Aorta (tissue), 5 donors: ENCODE results near the gene TTC39A. TPM values are rescaled to one million over a fixed set of nuclear protein-coding genes. Genes with fewer than 3 reads are reported as not detected.

Experiments used
- ATAC-seq: fragments of 200-7000 bp; cut with Tn5 transposase; one replicate; pipeline ENCODE4 v1.9.1; 2022; ENCODE audit warnings: moderate library complexity; ENCODE audit not compliant: low FRiP score
- DNase-seq, 2 donors: peaks; one replicate each; pipeline ENCODE4 v3.0.0-alpha.2; 2020
- H3K27ac ChIP-seq, 2 donors: one replicate each; pipeline ENCODE4 v1.5.1; 2013; ENCODE audit warnings: low read length in 2 of 2, mild to moderate bottlenecking in 2 of 2, moderate library complexity in 2 of 2, control low read depth in 1 of 2, inconsistent platforms in 1 of 2, low read depth in 1 of 2
- H3K27me3 ChIP-seq, 2 donors: one replicate each; pipeline ENCODE4 v1.6.1; 2013; ENCODE audit warnings: control low read depth in 1 of 2, low read length in 1 of 2, mild to moderate bottlenecking in 1 of 2, moderate library complexity in 1 of 2; ENCODE audit not compliant: insufficient read depth in 2 of 2, control insufficient read depth in 1 of 2
- H3K36me3 ChIP-seq, 2 donors: one replicate each; pipeline ENCODE4 v1.6.1; 2013; ENCODE audit warnings: control low read depth in 1 of 2, low read length in 1 of 2, mild to moderate bottlenecking in 1 of 2; ENCODE audit not compliant: insufficient read depth in 2 of 2, control insufficient read depth in 1 of 2
- H3K4me1 ChIP-seq, 2 donors: one replicate each; pipeline ENCODE4 v1.6.1; 2013; ENCODE audit warnings: low read length in 2 of 2, control low read depth in 1 of 2, mild to moderate bottlenecking in 1 of 2, moderate library complexity in 1 of 2; ENCODE audit not compliant: insufficient read depth in 2 of 2, control insufficient read depth in 1 of 2
- H3K4me3 ChIP-seq, 2 donors: one replicate each; pipeline ENCODE4 v1.5.1; 2013; ENCODE audit warnings: low read length in 2 of 2, control low read depth in 1 of 2, mild to moderate bottlenecking in 1 of 2
- H3K9me3 ChIP-seq: one replicate; pipeline ENCODE4 v1.6.1; 2013; ENCODE audit warnings: mild to moderate bottlenecking, low read length; ENCODE audit not compliant: control insufficient read depth
- WGBS, 2 donors: extraction: QIAGEN DNeasy Blood & Tissue Kit; methylation state at CpG; one replicate each; pipeline ENCODE4 v1.1.7; 2013; 5-methylcytosine and 5-hydroxymethylcytosine counted together
- intact Hi-C, 2 donors: fragments of 100-400 bp; cut with DNase I; formaldehyde crosslinking; loops; one replicate each; pipeline versions ENCODE4 v1.14.2 to v1.15.0; 2022
- polyA plus RNA-seq, 2 donors: library from polyadenylated mRNA; stranded (reverse); fragments of 200-250 nt; gene quantifications; one replicate each; pipeline ENCODE4 v1.2.3, GENCODE V29; 2013
- total RNA-seq, 2 donors: library from RNA; stranded (reverse); fragmentation: NEBNext Ultra II Directional; extraction: Animal tissue kit (Norgen Biotek cat#: 25700); gene quantifications; one replicate each; pipeline ENCODE4 v1.2.1, GENCODE V29; 2021
- donor health status: healthy with polysubstance abuse.
- donor health status: Bipolar disorder and iron deficiency.
- donor health status: DM: no; HTN: no; CAD: no.
- donor health status: DM: no; HTN: no; CAD: no.
- donor health status: DM: yes; HTN: yes; CAD: no.

The TTC39A gene
- total and polyA plus RNA-seq, 4 donors = 0.67 to 7.5 (median 2.8) TPM

DNA sequence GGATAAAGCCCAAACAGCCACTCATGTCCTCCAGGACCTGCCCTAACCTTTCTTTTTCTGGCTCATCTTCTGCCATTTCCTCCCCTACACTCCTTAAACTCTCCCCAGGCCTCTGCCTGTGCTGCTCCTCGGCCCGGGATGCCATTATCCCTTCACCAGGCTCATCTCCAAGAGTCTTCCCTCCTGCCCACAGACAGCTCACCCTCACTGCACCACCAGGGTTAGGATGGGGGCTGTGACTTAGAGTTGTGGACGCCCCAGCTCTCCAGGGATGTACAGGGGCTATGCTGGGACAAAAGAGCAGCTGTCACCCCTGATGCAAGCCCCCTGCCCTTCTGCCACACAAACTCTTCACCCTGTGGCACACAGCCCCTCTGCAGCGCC lies 32.0 kb downstream of the TTC39A start:
- Histone ChIP-seq H3K4me3 (no peak overlapping the region), H3K4me1 (no peaks in the 10 kb centered on the region), H3K36me3 (no peaks in the 10 kb centered on the region), H3K27ac (no peak overlapping the region), H3K9me3 (no peaks in the 10 kb centered on the region), H3K27me3 (no peaks in the 10 kb centered on the region)
- intact Hi-C loops = loop anchor here (5.0 to 10.0 kb wide), 3 partner anchors 61 to 106 kb away; partner anchors contain the start of gene RNF11 (in 2 of the 2)
- 93 to 98% methylated on average over 4 of the region's 4 CpGs for WGBS, 2 donors
- DNase-seq = no peak
- no peak for ATAC-seq

DNA sequence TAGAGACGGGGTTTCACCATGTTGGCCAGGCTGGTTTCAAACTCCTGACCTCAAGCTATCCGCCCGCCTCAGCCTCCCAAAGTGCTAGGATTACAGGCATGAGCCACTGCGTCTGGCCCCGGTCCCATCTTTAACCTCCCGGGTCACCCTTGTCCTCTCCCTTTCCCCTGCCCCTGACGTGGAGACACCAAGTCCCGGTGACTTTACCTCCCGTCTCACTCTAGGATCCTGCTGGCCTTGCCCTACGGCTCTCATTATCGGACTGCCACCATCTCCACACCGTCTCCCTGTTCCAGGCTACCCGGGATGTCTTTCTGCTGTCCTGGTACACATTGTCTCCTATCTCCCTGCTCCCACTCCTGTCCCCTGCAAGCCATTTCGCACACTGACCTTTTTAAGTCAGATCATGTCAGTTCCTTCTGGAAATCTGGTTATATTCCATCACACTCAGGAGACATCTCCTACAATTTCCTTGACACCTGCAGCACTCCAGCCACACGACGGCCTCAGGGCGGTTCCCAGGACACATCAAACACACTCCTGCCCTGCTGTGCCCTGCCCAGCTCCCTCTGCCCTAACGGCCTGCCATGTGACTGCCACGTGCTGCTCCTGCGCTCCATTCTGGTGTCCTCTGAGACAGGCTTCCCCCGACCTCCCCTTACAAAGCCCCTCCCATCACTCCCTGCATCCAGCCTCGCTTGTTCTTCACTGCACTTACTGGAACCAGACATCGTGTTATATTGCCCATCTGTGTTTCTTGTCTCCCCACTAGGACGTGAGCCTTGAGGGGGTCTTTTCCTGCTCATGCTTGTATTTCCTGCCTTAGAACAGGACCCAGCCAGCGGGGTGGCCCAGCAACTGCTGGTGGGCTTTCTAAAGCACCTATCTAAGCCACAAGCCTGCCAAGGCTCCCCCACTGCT lies 32.7 kb downstream of the TTC39A start:
- no peaks in the 10 kb centered on the region for H3K4me1 ChIP-seq
- intact Hi-C loops = loop anchor here (2.0 to 10.0 kb wide), 4 partner anchors 60 to 107 kb away; partner anchors contain the start of gene RNF11 (in 2 of the 2)
- 84 to 86% methylated on average over 25 of the region's 25 CpGs for WGBS, 2 donors
- no peaks in the 10 kb centered on the region for H3K9me3 ChIP-seq
- DNase-seq (peak in 1 of 2 donors; percentile 46), ATAC-seq (no peak)
- H3K27ac ChIP-seq = no peak overlapping the region
- H3K36me3 ChIP-seq = no peaks in the 10 kb centered on the region
- no peaks in the 10 kb centered on the region for H3K27me3 ChIP-seq
- no peak overlapping the region for H3K4me3 ChIP-seq

DNA sequence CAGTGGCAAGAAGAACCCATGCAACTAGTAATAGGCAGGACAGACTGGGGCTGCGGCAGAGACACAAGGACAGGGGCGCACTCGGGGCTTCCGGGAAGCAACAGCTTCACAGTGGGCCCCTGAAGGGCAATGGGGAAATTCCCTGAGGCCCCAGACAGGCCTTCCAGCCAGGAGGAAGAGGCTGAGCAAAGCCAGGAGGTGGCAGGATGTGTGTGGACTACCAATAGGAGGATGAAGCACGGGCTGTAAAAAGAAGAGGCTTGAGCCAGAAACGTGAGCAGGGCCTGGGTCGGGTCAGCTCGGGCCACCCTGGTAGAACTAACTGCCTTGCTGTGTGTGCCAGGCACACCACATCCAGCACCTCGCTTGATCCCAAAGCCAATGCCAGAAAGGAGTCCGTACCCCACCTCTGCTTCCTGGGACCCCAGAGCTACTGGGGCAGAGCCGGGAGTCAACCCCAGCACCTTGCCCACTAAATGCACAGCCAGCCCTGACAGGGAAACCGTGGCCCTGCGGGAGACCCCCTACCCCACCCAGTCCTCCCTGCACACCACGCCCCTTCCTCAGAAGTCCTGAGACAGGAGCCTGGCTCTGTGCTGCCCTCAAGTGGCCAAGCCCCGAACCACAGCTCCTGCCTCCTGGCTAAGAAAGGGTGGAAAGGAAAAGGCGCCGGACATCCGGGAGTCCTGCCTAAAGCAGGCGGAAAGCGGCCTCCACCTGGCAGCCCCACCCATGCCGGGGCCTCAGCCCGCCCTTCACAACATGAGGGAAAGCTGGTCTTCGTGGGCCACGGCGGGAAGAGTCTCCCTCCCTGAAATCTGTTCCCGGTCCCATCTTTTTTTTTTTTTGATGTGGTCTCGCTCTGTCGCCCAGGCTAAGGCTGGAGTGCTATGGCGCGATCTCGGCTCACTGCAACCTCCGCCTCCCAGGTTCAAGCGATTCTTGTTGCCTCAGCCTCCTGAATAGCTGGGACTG lies 33.7 kb downstream of the TTC39A start:
- no peak overlapping the region for H3K27ac ChIP-seq
- H3K36me3 ChIP-seq = no peaks in the 10 kb centered on the region
- 11 to 13% methylated on average over 33 of the region's 33 CpGs for WGBS, 2 donors
- DNase-seq (peak; percentile 87 to 95), ATAC-seq (peak; percentile 91)
- intact Hi-C loops = loop anchor here (2.0 to 10.0 kb wide), 4 partner anchors 59 to 106 kb away; partner anchors contain the start of gene RNF11 (in 2 of the 2)
- H3K4me3 ChIP-seq = peak overlapping the region; percentile 14 to 63
- no peaks in the 10 kb centered on the region for H3K4me1 ChIP-seq
- H3K27me3 ChIP-seq = no peaks in the 10 kb centered on the region
- H3K9me3 ChIP-seq = no peaks in the 10 kb centered on the region

DNA sequence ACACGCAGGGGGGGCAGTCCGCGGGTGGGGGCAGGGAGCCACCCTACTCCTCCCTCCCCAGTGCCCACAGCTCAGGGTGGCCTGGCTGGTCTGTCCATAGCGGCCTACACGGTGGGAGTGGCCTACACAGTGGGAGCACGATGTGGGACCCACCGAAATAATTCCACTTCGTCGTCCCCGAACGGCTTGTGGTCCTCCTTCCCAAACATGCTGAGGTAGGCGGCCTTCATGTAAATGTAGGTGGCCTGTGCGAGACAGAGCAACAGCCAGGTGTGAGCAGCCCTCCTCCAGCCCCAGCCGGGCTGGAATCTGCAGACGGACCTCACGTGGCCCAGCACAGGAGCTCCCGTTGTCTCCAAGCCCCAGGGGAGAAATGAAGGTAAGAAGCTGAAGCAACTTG lies 34.4 kb downstream of the TTC39A start:
- no peaks in the 10 kb centered on the region for H3K27me3 ChIP-seq
- no peak overlapping the region for H3K4me3 ChIP-seq
- H3K9me3 ChIP-seq = no peaks in the 10 kb centered on the region
- H3K27ac ChIP-seq = no peak overlapping the region
- H3K4me1 ChIP-seq = no peaks in the 10 kb centered on the region
- WGBS, 2 donors = 91 to 96% methylated on average over 17 of the region's 17 CpGs
- DNase-seq = no peak
- ATAC-seq = no peak
- H3K36me3 ChIP-seq = no peaks in the 10 kb centered on the region
- intact Hi-C loops = loop anchor here (2.0 to 10.0 kb wide), 4 partner anchors 59 to 105 kb away; partner anchors contain the start of gene RNF11 (in 2 of the 2)

DNA sequence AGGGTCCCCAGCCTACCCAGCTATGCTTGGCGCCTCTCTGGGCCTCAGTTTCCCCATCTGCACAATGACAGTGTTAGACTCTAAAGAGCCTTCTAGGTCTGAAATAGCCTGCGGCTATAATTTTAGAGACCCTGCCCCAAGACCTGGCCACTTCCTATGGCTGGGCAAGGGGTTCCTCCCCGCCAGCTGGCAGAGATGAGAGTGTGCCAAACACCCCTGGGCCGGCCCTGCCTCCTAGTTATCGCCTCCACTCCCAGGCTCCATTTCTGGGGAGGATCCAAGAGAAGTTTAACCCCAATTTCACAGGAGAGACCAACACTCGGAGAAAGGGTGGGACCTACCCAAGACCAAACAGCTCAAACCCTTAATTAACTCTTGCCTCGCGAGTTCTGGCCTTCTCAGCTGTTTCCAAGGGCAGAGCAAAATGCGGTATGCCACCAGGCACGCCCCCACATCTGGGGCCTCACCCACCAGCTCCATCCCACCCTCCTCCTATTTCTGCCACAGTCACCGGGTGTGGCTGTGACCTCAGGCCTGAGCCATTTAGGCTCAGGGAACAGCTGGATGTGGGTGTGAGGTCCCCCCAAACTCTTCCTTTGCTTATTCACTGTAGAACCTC lies 35.7 kb downstream of the TTC39A start:
- ATAC-seq (no peak), DNase-seq (peak in 1 of 2 donors; percentile 45)
- 74 to 75% methylated on average over 11 of the region's 11 CpGs for WGBS, 2 donors
- Histone ChIP-seq H3K27me3 (no peaks in the 10 kb centered on the region), H3K36me3 (no peaks in the 10 kb centered on the region), H3K4me1 (no peaks in the 10 kb centered on the region), H3K27ac (no peak overlapping the region), H3K9me3 (no peaks in the 10 kb centered on the region), H3K4me3 (no peak overlapping the region)
- intact Hi-C loops = loop anchor here (5.0 to 10.0 kb wide), 3 partner anchors 57 to 102 kb away; partner anchors contain the start of gene RNF11 (in 2 of the 2)

DNA sequence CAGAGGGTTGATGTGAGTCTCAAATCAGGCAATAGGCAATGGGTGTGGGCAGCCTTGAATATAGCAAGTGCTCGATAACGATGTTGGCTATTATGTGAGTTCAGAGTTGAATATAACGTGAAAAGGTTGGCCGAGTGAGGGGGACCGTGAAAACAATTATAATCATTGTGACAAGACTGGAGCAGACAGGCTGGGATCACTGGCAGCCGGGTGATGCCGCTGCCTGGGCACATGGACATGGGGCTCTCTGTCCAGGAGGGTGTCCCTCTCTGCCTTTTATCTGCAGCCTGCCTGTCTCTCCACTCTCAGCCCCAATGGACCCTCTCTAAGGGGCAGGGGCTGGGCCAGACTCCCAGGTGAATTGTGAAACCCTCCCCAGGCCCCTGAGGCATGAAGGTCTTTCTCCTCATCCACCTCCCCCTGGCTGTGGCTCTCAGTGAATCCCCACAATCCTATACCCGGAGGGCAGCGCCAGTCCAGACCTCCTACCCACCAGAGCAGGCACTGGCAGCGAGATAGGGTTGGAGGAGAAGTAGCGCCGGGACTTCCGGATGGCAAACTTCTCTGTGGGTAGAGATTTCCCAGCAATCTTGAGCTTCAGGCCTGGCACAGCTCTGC lies 36.4 kb downstream of the TTC39A start:
- no peak for ATAC-seq
- Histone ChIP-seq H3K4me3 (no peak overlapping the region), H3K4me1 (no peaks in the 10 kb centered on the region), H3K36me3 (no peaks in the 10 kb centered on the region), H3K27me3 (no peaks in the 10 kb centered on the region), H3K9me3 (no peaks in the 10 kb centered on the region), H3K27ac (no peak overlapping the region)
- DNase-seq = no peak
- intact Hi-C loops = loop anchor here in 1 of 2 donors (10.0 kb wide), 1 partner anchor 59 kb away; the partner anchor contains the start of gene RNF11
- 85 to 90% methylated on average over 13 of the region's 13 CpGs for WGBS, 2 donors

DNA sequence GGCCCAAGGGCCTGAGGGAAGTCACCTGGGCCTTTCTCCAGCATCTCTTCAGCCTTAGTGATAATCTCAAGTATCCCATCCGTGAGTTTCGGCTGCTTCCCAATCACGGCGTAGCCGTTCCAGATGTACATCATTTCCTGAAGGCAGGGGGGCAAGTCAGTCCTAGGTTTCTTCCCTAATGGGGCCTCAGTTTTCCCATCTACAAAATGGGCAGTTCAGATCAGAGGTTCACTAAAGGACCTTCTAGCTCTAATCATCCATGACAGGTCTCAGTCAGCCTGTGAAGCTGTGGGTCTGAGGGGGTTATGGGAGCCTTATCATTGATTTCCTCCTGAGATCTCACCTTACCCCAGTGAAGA lies 39.9 kb downstream of the TTC39A start:
- WGBS, 2 donors = 93% methylated on average over 5 of the region's 5 CpGs
- H3K27ac ChIP-seq = no peak overlapping the region
- no peaks in the 10 kb centered on the region for H3K9me3 ChIP-seq
- no peaks in the 10 kb centered on the region for H3K36me3 ChIP-seq
- no peak overlapping the region for H3K4me3 ChIP-seq
- H3K4me1 ChIP-seq = no peaks in the 10 kb centered on the region
- H3K27me3 ChIP-seq = no peaks in the 10 kb centered on the region
- intact Hi-C loops = loop anchor here in 1 of 2 donors (10.0 kb wide), 1 partner anchor 56 kb away; the partner anchor contains the start of gene RNF11
- ATAC-seq (no peak), DNase-seq (no peak)
